Measurements from ENCODE around the gene WWOX. TPM values are rescaled to one million over a fixed set of nuclear protein-coding genes. Genes with fewer than 3 reads are reported as not detected.

Gene WWOX
- polyA plus RNA-seq, 1 donor (not counting 4 experiments of a cell fraction or from before 2014, with no cell fraction given) = 5.1 TPM

GRCh38 chr16:78927766-78928165 is 828.3 kb downstream of the WWOX start:
- no peaks in the 10 kb centered on the region for H3K9me1 ChIP-seq (ENCODE audit: control insufficient read depth, extremely low read depth, insufficient read depth, low read length)
- no peak overlapping the region for H2AFZ ChIP-seq (ENCODE audit: control insufficient read depth, low read length)
- H3K9me3 ChIP-seq (ENCODE audit: control insufficient read depth, low read depth, low read length) = no peaks in the 10 kb centered on the region
- FAIRE-seq = no peak
- H3K4me3 ChIP-seq (ENCODE audit: control insufficient read depth in 2 of 3, extremely low read depth in 1 of 3, insufficient read depth in 2 of 3, low read depth in 1 of 3, low read length in 3 of 3) = no peak overlapping the region
- no peak overlapping the region for H3K9ac ChIP-seq (ENCODE audit: control insufficient read depth, extremely low read depth, insufficient read depth, low read length)
- DNase-seq (ENCODE audit: low read depth, low spot score) = no peak
- no peak overlapping the region for H3K27ac ChIP-seq (ENCODE audit: control insufficient read depth, insufficient read depth, low read length)
- H3K79me2 ChIP-seq (ENCODE audit: control insufficient read depth, insufficient read depth, low read length) = no peaks in the 10 kb centered on the region
- H3K4me1 ChIP-seq (ENCODE audit: control insufficient read depth, extremely low read depth, insufficient read depth, low read length) = no peaks in the 10 kb centered on the region
- H3K4me2 ChIP-seq (ENCODE audit: control insufficient read depth, extremely low read depth, insufficient read depth, low read depth, low read length) = peak overlapping the region; percentile 4
- no peaks in the 10 kb centered on the region for H3K27me3 ChIP-seq (ENCODE audit: control insufficient read depth, extremely low read depth, insufficient read depth, low read length)
- dilution Hi-C loops (cut with MboI; ENCODE audit: extremely low pct_ligation_motif_present, low sequenced_read_pairs) = no loop called here
- H3K36me3 ChIP-seq (ENCODE audit: control insufficient read depth in 2 of 2, extremely low read depth in 1 of 2, insufficient read depth in 2 of 2, low read length in 2 of 2) = no peaks in the 10 kb centered on the region
- no peaks in the 10 kb centered on the region for H4K20me1 ChIP-seq (ENCODE audit: control insufficient read depth, extremely low read depth, insufficient read depth, low read length)
- TF ChIP-seq EZH2 (IDR thresholded peaks at IDR 0.05; ENCODE audit: low read length) = no peak
- TF ChIP-seq CTCF (optimal IDR thresholded peaks at IDR 0.05 in 1 of 3, IDR thresholded peaks at IDR 0.05 in 1 of 3, conservative IDR thresholded peaks at IDR 0.05 in 1 of 3; ENCODE audit: extremely low read depth in 1 of 3, insufficient read depth in 2 of 3, low read length in 3 of 3) = no peak

- TF ChIP-seq CTCF (optimal IDR thresholded peaks at IDR 0.05 in 1 of 3, IDR thresholded peaks at IDR 0.05 in 1 of 3, conservative IDR thresholded peaks at IDR 0.05 in 1 of 3; ENCODE audit: extremely low read depth in 1 of 3, insufficient read depth in 2 of 3, low read length in 3 of 3) (no peak), EZH2 (IDR thresholded peaks at IDR 0.05; ENCODE audit: low read length) (no peak)
- H3K4me1 ChIP-seq (ENCODE audit: control insufficient read depth, extremely low read depth, insufficient read depth, low read length) = no peaks in the 10 kb centered on the region
Observed at GRCh38 chr16:78929841-78930240, 830.4 kb downstream of the WWOX start.

More at GRCh38 chr16:78929841-78930240, 830.4 kb downstream of the WWOX start:
- no peaks in the 10 kb centered on the region for H3K36me3 ChIP-seq (ENCODE audit: control insufficient read depth in 2 of 2, extremely low read depth in 1 of 2, insufficient read depth in 2 of 2, low read length in 2 of 2)
- no peaks in the 10 kb centered on the region for H3K27me3 ChIP-seq (ENCODE audit: control insufficient read depth, extremely low read depth, insufficient read depth, low read length)
- H3K79me2 ChIP-seq (ENCODE audit: control insufficient read depth, insufficient read depth, low read length) = no peaks in the 10 kb centered on the region
- H2AFZ ChIP-seq (ENCODE audit: control insufficient read depth, low read length) = no peak overlapping the region
- no peak overlapping the region for H3K9ac ChIP-seq (ENCODE audit: control insufficient read depth, extremely low read depth, insufficient read depth, low read length)
- DNase-seq (ENCODE audit: low read depth, low spot score) = no peak
- no peaks in the 10 kb centered on the region for H4K20me1 ChIP-seq (ENCODE audit: control insufficient read depth, extremely low read depth, insufficient read depth, low read length)
- no peak overlapping the region for H3K4me3 ChIP-seq (ENCODE audit: control insufficient read depth in 2 of 3, extremely low read depth in 1 of 3, insufficient read depth in 2 of 3, low read depth in 1 of 3, low read length in 3 of 3)
- no peak overlapping the region for H3K4me2 ChIP-seq (ENCODE audit: control insufficient read depth, extremely low read depth, insufficient read depth, low read depth, low read length)
- H3K9me1 ChIP-seq (ENCODE audit: control insufficient read depth, extremely low read depth, insufficient read depth, low read length) = no peaks in the 10 kb centered on the region
- FAIRE-seq = no peak
- H3K27ac ChIP-seq (ENCODE audit: control insufficient read depth, insufficient read depth, low read length) = no peak overlapping the region
- H3K9me3 ChIP-seq (ENCODE audit: control insufficient read depth, low read depth, low read length) = no peaks in the 10 kb centered on the region
- dilution Hi-C loops (cut with MboI; ENCODE audit: extremely low pct_ligation_motif_present, low sequenced_read_pairs) = no loop called here

All from keratinocyte (primary cell).